HepG2 (cell line): ENCODE measurements around the gene GNA12. TPM values are rescaled to one million over a fixed set of nuclear protein-coding genes. Genes with fewer than 3 reads are reported as not detected.
A peak's percentile ranks its signal among the peaks of the same experiment; 100 is the strongest.

Experiments used
- BCL6 ChIP-seq: IDR thresholded peaks from 2 replicates; pipeline ENCODE4 v1.6.1; 2016; ENCODE audit warnings: missing genetic modification reagents, missing compliant biosample characterization
- ESRRA ChIP-seq: sonication (generic); formaldehyde crosslinking; IDR thresholded peaks from 2 replicates; pipeline ENCODE4 v1.5.1; 2020; ENCODE audit warnings: mild to moderate bottlenecking, low read depth, missing genetic modification reagents
- GATAD2A ChIP-seq: IDR thresholded peaks from 2 replicates; pipeline ENCODE4 v1.6.1; 2016
- HDAC1 ChIP-seq: sonication (generic); formaldehyde crosslinking; IDR thresholded peaks from 2 replicates; pipeline ENCODE4 v1.5.1; 2020; ENCODE audit warnings: mild to moderate bottlenecking, missing genetic modification reagents
- JUNB ChIP-seq: sonication (generic); formaldehyde crosslinking; IDR thresholded peaks from 2 replicates; pipeline ENCODE4 v1.8.0; 2022; ENCODE audit warnings: missing genetic modification reagents, mild to moderate bottlenecking, borderline replicate concordance
- LCORL ChIP-seq, 2 experiments: fragments of 450-650 bp in 1 of 2; sonication (generic) in 1 of 2; formaldehyde crosslinking in 1 of 2; IDR thresholded peaks; 2 replicates each; pipeline versions ENCODE4 v1.5.0 to v1.6.1; 2017 to 2020; ENCODE audit warnings: antibody characterized with exemption in 1 of 2, missing genetic modification reagents in 1 of 2
- NFAT5 ChIP-seq: sonication (generic); formaldehyde crosslinking; IDR thresholded peaks from 2 replicates; pipeline ENCODE4 v1.4.0; 2020; ENCODE audit warnings: missing genetic modification reagents
- NPAS2 ChIP-seq: sonication (generic); formaldehyde crosslinking; IDR thresholded peaks from 2 replicates; pipeline ENCODE4 v1.8.0; 2022; ENCODE audit warnings: mild to moderate bottlenecking, missing genetic modification reagents, borderline replicate concordance
- NRL ChIP-seq: sonication (generic); formaldehyde crosslinking; IDR thresholded peaks from 2 replicates; pipeline ENCODE4 v1.5.0; 2020; ENCODE audit warnings: missing genetic modification reagents, mild to moderate bottlenecking, moderate library complexity, borderline replicate concordance
- SOX13 ChIP-seq, 3 experiments: fragments of 450-650 bp in 1 of 3; sonication (generic) in 1 of 3; formaldehyde crosslinking in 1 of 3; IDR thresholded peaks in 2 of 3; conservative IDR thresholded peaks in 1 of 3; 2 replicates each; pipeline versions ENCODE4 v1.5.0 to v1.6.1; 2016 to 2020; ENCODE audit warnings: antibody characterized with exemption in 1 of 3, mild to moderate bottlenecking in 1 of 3, missing compliant biosample characterization in 1 of 3, missing genetic modification reagents in 1 of 3, moderate library complexity in 1 of 3
- TERF1 ChIP-seq: sonication (generic); formaldehyde crosslinking; IDR thresholded peaks from 2 replicates; pipeline ENCODE4 v1.8.0; 2022; ENCODE audit warnings: mild to moderate bottlenecking, missing genetic modification reagents, moderate library complexity
- TFE3 ChIP-seq: IDR thresholded peaks from 2 replicates; pipeline ENCODE4 v1.6.1; 2016
- ZBTB38 ChIP-seq: sonication (generic); formaldehyde crosslinking; IDR thresholded peaks from 2 replicates; pipeline ENCODE4 v1.5.1; 2020; ENCODE audit warnings: mild to moderate bottlenecking, missing genetic modification reagents
- ZBTB39 ChIP-seq: sonication (generic); formaldehyde crosslinking; IDR thresholded peaks from 2 replicates; pipeline ENCODE4 v1.5.0; 2020; ENCODE audit warnings: missing genetic modification reagents
- ZEB1 ChIP-seq: IDR thresholded peaks from 2 replicates; pipeline ENCODE4 v1.6.1; 2012; ENCODE audit warnings: mild to moderate bottlenecking, low read depth, inconsistent platforms; ENCODE audit not compliant: insufficient replicate concordance
- ZNF530 ChIP-seq: sonication (generic); formaldehyde crosslinking; IDR thresholded peaks from 2 replicates; pipeline ENCODE4 v1.5.0; 2020; ENCODE audit warnings: low read depth, mild to moderate bottlenecking, missing genetic modification reagents
- ZNF543 ChIP-seq: sonication (generic); formaldehyde crosslinking; IDR thresholded peaks from 2 replicates; pipeline ENCODE4 v1.4.0; 2020; ENCODE audit warnings: mild to moderate bottlenecking, missing genetic modification reagents
- ZNF678 ChIP-seq: sonication (generic); formaldehyde crosslinking; IDR thresholded peaks from 2 replicates; pipeline ENCODE4 v1.4.0; 2020; ENCODE audit warnings: mild to moderate bottlenecking, missing genetic modification reagents
- polyA plus RNA-seq, 8 experiments: library from polyadenylated mRNA; depleted of rRNA in 3 of 8; stranded (reverse) in 7 of 8; unstranded in 1 of 8; fragments of >200 nt; fragmentation: Illumina TruSeq in 4 of 8; extraction: Trizol in 4 of 8; gene quantifications; 2 replicates each; pipeline versions ENCODE4 v1.2.1 to v1.2.3, GENCODE V29; 2011 to 2016; ENCODE audit warnings: low read depth in 4 of 8, missing spikeins in 1 of 8, mixed read lengths in 1 of 8; ENCODE audit not compliant: insufficient read depth in 1 of 8
- total RNA-seq, 5 experiments: library from RNA; depleted of rRNA; stranded (reverse); fragments of >200 nt; fragmentation: Illumina TruSeq; extraction: Trizol; gene quantifications; 2 replicates each; pipeline ENCODE4 v1.2.3, GENCODE V29; 2016; ENCODE audit warnings: low read depth in 1 of 5

GNA12 gene
- total and polyA plus RNA-seq, 2 of the 13 experiments (the other 11 are each of a cell fraction or from before 2014, with no cell fraction given): 16.2 to 50.9 TPM

- TF ChIP-seq ZNF530 (CRISPR knock-in tag) (no peak), ZNF543 (CRISPR knock-in tag) (no peak), NFAT5 (CRISPR knock-in tag) (no peak), HDAC1 (CRISPR knock-in tag) (no peak), ESRRA (CRISPR knock-in tag) (peak; percentile 42; the same call in 1 of the 2 replicates), ZEB1 (no peak), NPAS2 (CRISPR knock-in tag) (no peak), ZBTB39 (no peak), SOX13 (IDR thresholded peaks at IDR 0.05) (no peak), SOX13 (CRISPR knock-in tag; conservative IDR thresholded peaks at IDR 0.05 in 1 of 2, IDR thresholded peaks at IDR 0.05 in 1 of 2) (peak in 1 of 2 experiments; percentile 10; a peak in 1 of 4 replicates), TFE3 (CRISPR knock-in tag) (0 out of 2 replicates have a peak, but pooled peaks have one; percentile 25), LCORL (IDR thresholded peaks at IDR 0.05) (no peak), LCORL (CRISPR knock-in tag; IDR thresholded peaks at IDR 0.05) (0 out of 2 replicates have a peak, but pooled peaks have one; percentile 7), TERF1 (no peak), JUNB (no peak), BCL6 (CRISPR knock-in tag) (no peak), ZBTB38 (CRISPR knock-in tag) (no peak), GATAD2A (peak; percentile 11; the same call in 1 of the 2 replicates), ZNF678 (CRISPR knock-in tag) (no peak), NRL (no peak)
Observed at GRCh38 chr7:2819161-2819953, 24.8 kb downstream of the GNA12 start (continued).
